Right lobe of liver (tissue), 6 donors: ENCODE data around the gene KIAA1958. TPM values are rescaled to one million over a fixed set of nuclear protein-coding genes. Genes with fewer than 3 reads are reported as not detected.

Experiments
- ATAC-seq, 4 donors: fragments of 200-7000 bp; cut with Tn5 transposase; one replicate each; pipeline ENCODE4 v1.9.1; 2020; ENCODE audit warnings: mild to moderate bottlenecking in 4 of 4, moderate library complexity in 4 of 4
- DNase-seq, 3 donors: peaks; one replicate each; pipeline ENCODE4 v3.0.0-alpha.2; 2020
- H3K27ac ChIP-seq, 3 donors: fragments of 200-600 bp; one replicate each; pipeline ENCODE4 v1.8.0; 2022
- H3K27me3 ChIP-seq, 2 donors: fragments of 200-600 bp; one replicate each; pipeline ENCODE4 v1.8.0; 2022
- H3K36me3 ChIP-seq, 4 donors: fragments of 200-600 bp; sonication (generic) in 1 of 4; one replicate each; pipeline versions ENCODE4 v1.5.1 to v1.8.0; 2017 to 2022; ENCODE audit warnings: control low read depth in 1 of 4
- H3K4me1 ChIP-seq, 4 donors: fragments of 200-600 bp; sonication (generic) in 1 of 4; one replicate each; pipeline versions ENCODE4 v1.5.1 to v1.8.0; 2017 to 2022; ENCODE audit warnings: control low read depth in 1 of 4
- H3K4me3 ChIP-seq, 3 donors: fragments of 200-600 bp; one replicate each; pipeline ENCODE4 v1.8.0; 2022
- H3K9me3 ChIP-seq, 4 donors: fragments of 200-600 bp; sonication (generic) in 1 of 4; one replicate each; pipeline versions ENCODE4 v1.5.1 to v1.8.0; 2017 to 2022; ENCODE audit warnings: control low read depth in 1 of 4
- POLR2A ChIP-seq: fragments of 450-650 bp; IDR thresholded peaks from one replicate; pipeline ENCODE4 v1.6.1; 2017; ENCODE audit warnings: antibody characterized with exemption, mild to moderate bottlenecking
- WGBS: methylation state at CpG from one replicate; pipeline ENCODE4 v1.1.6; 2018; ENCODE audit warnings: low coverage, low lambda C conversion rate; ENCODE audit not compliant: insufficient coverage; ENCODE audit errors: missing lambda C conversion rate; 5-methylcytosine and 5-hydroxymethylcytosine counted together
- intact Hi-C, 2 donors: fragments of 100-400 bp; cut with DNase I; formaldehyde crosslinking; loops; one replicate each; pipeline versions ENCODE4 v1.11.2 to v1.14.1; 2022
- total RNA-seq, 6 experiments: library from RNA; depleted of rRNA in 2 of 6; stranded (reverse); fragments of >200 nt in 2 of 6; fragmentation: NEBNext Ultra II Directional in 3 of 6; extraction: Animal tissue kit (Norgen Biotek cat#: 25700) in 3 of 6; gene quantifications; one replicate each; pipeline versions ENCODE4 v1.1.0 to v1.2.4, GENCODE V29; 2016 to 2023
- TF ChIP-seq, protein P1 (sequence below), 4 donors: fragments of 200-600 bp in 3 of 4; fragments of 450-650 bp in 1 of 4; IDR thresholded peaks; one replicate each; pipeline versions ENCODE4 v1.5.1 to v1.8.0; 2016 to 2022; ENCODE audit warnings: antibody characterized with exemption in 4 of 4, mild to moderate bottlenecking in 2 of 4
- donor health status: DM: no; HTN: yes; CAD: no.
- donor health status: DM: no; HTN: no; CAD: no.
- donor health status: DM: no; HTN: no; CAD: no.
- donor health status: DM: no; HTN: yes; CAD: no.
- donor health status: DM: no; HTN: yes; CAD: no.

The KIAA1958 gene
- total RNA-seq, 6 experiments from 2014 or later, result 5.7 to 8.1 (median 7.0) TPM

DNA sequence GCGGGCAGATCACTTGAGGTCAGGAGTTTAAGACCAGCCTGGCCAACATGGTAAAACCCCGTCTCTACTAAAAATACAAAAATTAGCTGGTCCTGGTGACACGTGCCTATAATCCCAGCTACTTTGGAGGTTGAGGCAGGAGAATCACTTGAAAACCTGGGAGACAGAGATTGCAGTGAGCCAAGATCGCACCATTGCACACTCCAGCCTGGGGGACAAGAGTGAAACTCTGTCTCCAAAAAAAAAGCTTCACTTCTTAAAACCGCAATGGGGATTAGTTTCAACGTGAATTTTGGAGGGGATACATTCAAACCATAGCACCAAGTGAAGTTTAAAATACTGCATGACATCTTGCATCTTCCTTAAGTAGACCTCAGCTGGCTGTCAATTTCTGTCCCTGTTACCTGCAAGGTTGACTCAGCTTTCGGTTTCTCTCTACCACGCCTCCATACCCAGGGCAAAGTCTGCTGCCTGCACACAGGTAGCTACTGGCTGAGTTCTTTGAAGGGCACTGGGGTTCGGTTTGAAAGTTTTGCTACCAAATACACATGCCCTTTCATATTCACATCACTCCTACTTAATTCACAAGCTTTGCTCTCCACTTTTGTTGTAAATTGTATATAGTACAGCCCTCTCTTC, 69.3 kb downstream of the KIAA1958 start:
- H3K27me3 ChIP-seq, result no peaks in the 10 kb centered on the region
- DNase-seq (peak; percentile 61 to 83 (median 71)), ATAC-seq (peak; percentile 95 to 98 (median 98))
- intact Hi-C loops, result no loop called here
- 41% methylated on average over 9 of the region's 9 CpGs for WGBS
- peak overlapping the region; percentile 54 to 88 (median 58) for H3K27ac ChIP-seq
- no peaks in the 10 kb centered on the region for H3K9me3 ChIP-seq
- peak overlapping the region in 1 of 3 donors; percentile 10 for H3K4me3 ChIP-seq
- H3K4me1 ChIP-seq, result peaks cover 0 to 14% (median 2%) of the 10 kb centered on the region in 4 donors
- TF ChIP-seq POLR2A, result no peak
- TF ChIP-seq, protein P1, sequence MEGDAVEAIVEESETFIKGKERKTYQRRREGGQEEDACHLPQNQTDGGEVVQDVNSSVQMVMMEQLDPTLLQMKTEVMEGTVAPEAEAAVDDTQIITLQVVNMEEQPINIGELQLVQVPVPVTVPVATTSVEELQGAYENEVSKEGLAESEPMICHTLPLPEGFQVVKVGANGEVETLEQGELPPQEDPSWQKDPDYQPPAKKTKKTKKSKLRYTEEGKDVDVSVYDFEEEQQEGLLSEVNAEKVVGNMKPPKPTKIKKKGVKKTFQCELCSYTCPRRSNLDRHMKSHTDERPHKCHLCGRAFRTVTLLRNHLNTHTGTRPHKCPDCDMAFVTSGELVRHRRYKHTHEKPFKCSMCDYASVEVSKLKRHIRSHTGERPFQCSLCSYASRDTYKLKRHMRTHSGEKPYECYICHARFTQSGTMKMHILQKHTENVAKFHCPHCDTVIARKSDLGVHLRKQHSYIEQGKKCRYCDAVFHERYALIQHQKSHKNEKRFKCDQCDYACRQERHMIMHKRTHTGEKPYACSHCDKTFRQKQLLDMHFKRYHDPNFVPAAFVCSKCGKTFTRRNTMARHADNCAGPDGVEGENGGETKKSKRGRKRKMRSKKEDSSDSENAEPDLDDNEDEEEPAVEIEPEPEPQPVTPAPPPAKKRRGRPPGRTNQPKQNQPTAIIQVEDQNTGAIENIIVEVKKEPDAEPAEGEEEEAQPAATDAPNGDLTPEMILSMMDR (IDR thresholded peaks at IDR 0.05), result no peak
- no peaks in the 10 kb centered on the region for H3K36me3 ChIP-seq

DNA sequence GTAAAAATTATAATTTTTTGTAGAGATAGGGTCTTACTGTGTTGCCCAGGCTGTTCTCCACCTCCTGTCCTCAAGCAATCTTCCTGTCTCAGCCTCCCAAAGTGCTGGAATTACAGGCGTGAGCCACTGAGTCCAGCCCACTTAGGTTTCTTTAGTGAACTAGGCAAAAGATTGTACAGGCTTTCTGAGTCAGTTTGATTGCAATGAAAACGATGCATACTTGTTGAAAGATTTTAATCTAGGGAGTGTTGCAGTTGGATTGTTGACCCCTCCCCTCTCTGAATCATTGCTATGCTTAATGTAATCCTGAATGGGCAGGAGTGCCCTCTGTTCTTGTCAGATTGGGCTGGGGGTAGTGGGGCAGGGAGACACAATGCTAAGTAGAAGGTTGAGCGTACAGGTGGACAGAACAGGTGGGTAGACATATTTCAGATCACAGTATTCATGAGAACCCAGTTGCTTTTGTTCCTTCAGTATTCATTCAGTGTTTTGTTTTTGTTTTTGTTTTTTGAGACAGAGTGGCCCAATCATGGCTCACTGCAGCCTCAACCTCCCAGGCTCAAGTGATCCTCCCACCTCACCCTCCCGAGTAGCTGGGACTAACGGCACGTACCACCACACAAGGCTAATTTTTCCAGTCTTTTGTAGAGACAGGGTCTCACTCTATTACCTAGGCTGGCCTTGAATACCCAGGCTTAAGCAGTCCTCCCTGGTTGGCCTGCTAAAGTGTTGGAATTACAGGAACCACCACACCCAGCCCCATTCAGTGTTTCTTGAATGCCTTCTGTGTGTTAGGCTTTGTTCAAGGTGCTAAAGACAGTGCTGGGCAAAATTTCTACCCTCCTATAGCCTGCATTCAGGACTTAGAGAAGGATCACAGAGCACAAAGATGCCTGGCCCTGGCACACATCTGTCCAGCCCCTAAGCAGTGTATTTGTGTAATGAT, 70.1 kb downstream of the KIAA1958 start:
- peak; percentile 7 to 56 (median 14) for ATAC-seq
- DNase-seq, result no peak
- Histone ChIP-seq H3K36me3 (no peaks in the 10 kb centered on the region), H3K9me3 (no peaks in the 10 kb centered on the region), H3K4me1 (peaks cover 0 to 14% (median 2%) of the 10 kb centered on the region in 4 donors), H3K27me3 (no peaks in the 10 kb centered on the region), H3K4me3 (no peak overlapping the region), H3K27ac (peak overlapping the region; percentile 54 to 88 (median 58))
- intact Hi-C loops, result no loop called here
- 67% methylated on average over 4 of the region's 6 CpGs for WGBS
- TF ChIP-seq, protein P1 (IDR thresholded peaks at IDR 0.05), result no peak
- TF ChIP-seq POLR2A, result no peak

DNA sequence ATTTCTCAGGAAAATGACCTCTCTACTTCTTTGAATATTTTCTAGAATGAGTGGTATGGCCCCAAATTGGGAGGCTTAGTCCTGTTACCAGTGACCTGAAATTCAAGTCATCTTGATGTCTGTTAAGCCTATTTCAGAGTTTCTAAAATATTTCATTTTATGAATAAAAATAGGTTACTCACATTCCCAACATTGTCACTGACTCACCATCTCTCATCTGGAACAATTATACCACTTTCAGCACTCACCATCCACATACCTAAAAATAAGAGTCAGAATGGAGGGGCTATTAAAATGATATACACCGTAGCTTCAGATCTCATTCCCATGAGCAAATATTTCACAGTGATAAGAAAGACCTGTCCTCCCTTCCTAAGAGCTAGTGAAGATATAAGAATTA, 71.8 kb downstream of the KIAA1958 start:
- no peak for TF ChIP-seq POLR2A
- TF ChIP-seq, protein P1 (IDR thresholded peaks at IDR 0.05), result no peak
- peaks cover 0 to 14% (median 2%) of the 10 kb centered on the region in 4 donors for H3K4me1 ChIP-seq
- no peaks in the 10 kb centered on the region for H3K9me3 ChIP-seq
- no peaks in the 10 kb centered on the region for H3K36me3 ChIP-seq
- no peak for DNase-seq
- no peak overlapping the region for H3K4me3 ChIP-seq
- no peaks in the 10 kb centered on the region for H3K27me3 ChIP-seq
- no peak overlapping the region for H3K27ac ChIP-seq
- intact Hi-C loops, result no loop called here
- ATAC-seq, result no peak
- WGBS, result 100% methylated on average over 1 of the region's 1 CpG

DNA sequence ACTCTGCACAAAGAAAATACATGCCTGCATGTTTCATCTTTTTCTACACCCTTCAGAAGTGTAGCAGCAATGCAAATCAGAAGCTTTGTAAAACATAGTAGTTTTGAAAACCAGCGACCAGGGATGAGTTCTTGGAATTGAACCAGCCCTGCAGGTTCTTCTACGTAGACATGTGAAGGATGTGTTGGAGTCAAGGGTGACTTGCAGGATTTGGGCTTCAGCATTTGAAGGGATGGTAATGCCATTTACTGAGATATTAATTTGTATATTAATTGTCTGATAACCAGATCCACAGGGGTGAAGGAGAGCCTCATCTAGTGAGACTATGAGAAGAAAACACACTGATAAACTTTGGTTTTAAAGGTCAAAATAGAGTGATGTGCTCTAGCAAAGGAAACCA, 72.4 kb downstream of the KIAA1958 start:
- intact Hi-C loops, result no loop called here
- DNase-seq, result no peak
- H3K4me3 ChIP-seq, result no peak overlapping the region

More for the DNA sequence above, 72.4 kb downstream of the KIAA1958 start:
- Histone ChIP-seq H3K36me3 (no peaks in the 10 kb centered on the region), H3K9me3 (no peaks in the 10 kb centered on the region), H3K4me1 (peaks cover 0 to 14% (median 2%) of the 10 kb centered on the region in 4 donors), H3K27ac (no peak overlapping the region), H3K27me3 (no peaks in the 10 kb centered on the region)
- ATAC-seq, result no peak
- 82% methylated on average over 2 of the region's 2 CpGs for WGBS
- TF ChIP-seq, protein P1 (IDR thresholded peaks at IDR 0.05), result no peak
- TF ChIP-seq POLR2A, result no peak
